Osteocyte (in vitro differentiated cells): ENCODE data around the gene ZNF764. TPM values are rescaled to one million over a fixed set of nuclear protein-coding genes. Genes with fewer than 3 reads are reported as not detected.
"Not testable (repeated sequence)": the region's sequence is repeated elsewhere in the genome, so short reads cannot be mapped to it uniquely, and the experiment has no call there.

Experiments
- DNase-seq: peaks from one replicate; pipeline ENCODE4 v3.0.0; 2021; ENCODE audit warnings: mixed read lengths; ENCODE audit not compliant: unreplicated experiment; ENCODE audit errors: extremely low spot score
- H3K27ac Mint-ChIP-seq: one replicate; pipeline ENCODE4 v1.8.0; 2021; ENCODE audit warnings: mild to moderate bottlenecking, mixed read lengths; ENCODE audit not compliant: unreplicated experiment
- H3K27me3 Mint-ChIP-seq: one replicate; pipeline ENCODE4 v1.8.0; 2021; ENCODE audit warnings: mixed read lengths; ENCODE audit not compliant: unreplicated experiment
- H3K36me3 Mint-ChIP-seq: one replicate; pipeline ENCODE4 v1.8.0; 2021; ENCODE audit warnings: mixed read lengths; ENCODE audit not compliant: unreplicated experiment
- H3K4me1 Mint-ChIP-seq: one replicate; pipeline ENCODE4 v1.8.0; 2021; ENCODE audit warnings: mixed read lengths; ENCODE audit not compliant: unreplicated experiment
- H3K4me3 Mint-ChIP-seq: one replicate; pipeline ENCODE4 v1.8.0; 2021; ENCODE audit warnings: mild to moderate bottlenecking, moderate library complexity, mixed read lengths; ENCODE audit not compliant: unreplicated experiment
- H3K9me3 Mint-ChIP-seq: one replicate; pipeline ENCODE4 v1.8.0; 2021; ENCODE audit warnings: mixed read lengths; ENCODE audit not compliant: unreplicated experiment
- CTCF ChIP-seq: fragments of 200-600 bp; sonication (generic); IDR thresholded peaks from 2 replicates; pipeline ENCODE4 v1.5.0; 2021; ENCODE audit warnings: antibody characterized with exemption, mild to moderate bottlenecking, moderate library complexity
- total RNA-seq: library from RNA; stranded (reverse); gene quantifications from 2 replicates; pipeline ENCODE4 v1.2.1, GENCODE V29; 2021

The ZNF764 gene
- total RNA-seq, 1 donor from 2014 or later: 12.1 TPM

GRCh38 chr16:30541502-30542329 lies 16.5 kb downstream of the ZNF764 start:
- Mint-ChIP-seq H3K36me3 (no peaks in the 10 kb centered on the region), H3K27me3 (no peaks in the 10 kb centered on the region), H3K9me3 (no peaks in the 10 kb centered on the region), H3K27ac (no peak overlapping the region), H3K4me1 (no peaks in the 10 kb centered on the region), H3K4me3 (no peak overlapping the region)
- no peak for TF ChIP-seq CTCF
- no peak for DNase-seq

GRCh38 chr16:30540916-30541464 lies 17.2 kb downstream of the ZNF764 start:
- H3K36me3 Mint-ChIP-seq, H3K4me1 Mint-ChIP-seq, H3K9me3 Mint-ChIP-seq, H3K4me3 Mint-ChIP-seq, H3K27ac Mint-ChIP-seq, H3K27me3 Mint-ChIP-seq, DNase-seq: not testable (repeated sequence)

- not testable (repeated sequence) for DNase-seq, H3K9me3 Mint-ChIP-seq, H3K27me3 Mint-ChIP-seq, H3K4me1 Mint-ChIP-seq, H3K27ac Mint-ChIP-seq, H3K4me3 Mint-ChIP-seq, H3K36me3 Mint-ChIP-seq
Measured at GRCh38 chr16:30539986-30540526, 18.1 kb downstream of the ZNF764 start.

- Mint-ChIP-seq H3K36me3 (no peaks in the 10 kb centered on the region), H3K4me3 (no peak overlapping the region), H3K27me3 (no peaks in the 10 kb centered on the region), H3K9me3 (no peaks in the 10 kb centered on the region), H3K4me1 (peaks cover 12% of the 10 kb centered on the region), H3K27ac (no peak overlapping the region)
- no peak for TF ChIP-seq CTCF
- no peak for DNase-seq
Measured at GRCh38 chr16:30539000-30539964, 18.9 kb downstream of the ZNF764 start.

GRCh38 chr16:30536391-30537024 lies 21.7 kb downstream of the ZNF764 start:
- H3K36me3 Mint-ChIP-seq, DNase-seq, H3K27me3 Mint-ChIP-seq, H3K9me3 Mint-ChIP-seq, H3K27ac Mint-ChIP-seq: not testable (repeated sequence)
- Mint-ChIP-seq H3K4me1 (peaks cover 16% of the 10 kb centered on the region), H3K4me3 (peak overlapping the region; percentile 83)

GRCh38 chr16:30535777-30536190 lies 22.4 kb downstream of the ZNF764 start:
- H3K4me3 Mint-ChIP-seq: peak overlapping the region; percentile 83
- peak overlapping the region; percentile 94 for H3K27ac Mint-ChIP-seq
- peaks cover 3% of the 10 kb centered on the region for H3K36me3 Mint-ChIP-seq
- no peaks in the 10 kb centered on the region for H3K27me3 Mint-ChIP-seq
- peak; percentile 48 for TF ChIP-seq CTCF
- H3K4me1 Mint-ChIP-seq: peaks cover 16% of the 10 kb centered on the region
- no peak for DNase-seq
- no peaks in the 10 kb centered on the region for H3K9me3 Mint-ChIP-seq
